Measurements from ENCODE around the gene CHST15.

CHST15 gene

DNA sequence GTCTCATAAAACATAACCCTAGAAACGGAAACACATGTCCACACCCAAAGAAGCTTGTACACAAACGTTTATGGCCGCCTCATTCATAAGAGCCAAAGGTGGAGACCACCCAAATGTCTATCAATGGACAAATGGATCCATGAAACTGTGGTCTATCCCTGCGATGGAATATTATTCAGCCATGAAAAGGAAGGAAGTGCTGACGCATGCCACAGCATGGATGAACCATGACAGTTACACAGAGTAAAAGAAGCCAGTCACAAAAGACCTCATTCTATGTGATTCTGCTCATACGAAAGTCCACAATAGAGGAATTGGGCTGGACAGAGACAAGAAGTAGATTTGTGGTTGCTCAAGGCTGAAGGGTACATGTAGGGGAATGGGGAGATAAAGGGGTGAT is 10.8 kb downstream of the CHST15 start:
- no peak for DNase-seq (ENCODE audit: low read depth, low spot score)

DNA sequence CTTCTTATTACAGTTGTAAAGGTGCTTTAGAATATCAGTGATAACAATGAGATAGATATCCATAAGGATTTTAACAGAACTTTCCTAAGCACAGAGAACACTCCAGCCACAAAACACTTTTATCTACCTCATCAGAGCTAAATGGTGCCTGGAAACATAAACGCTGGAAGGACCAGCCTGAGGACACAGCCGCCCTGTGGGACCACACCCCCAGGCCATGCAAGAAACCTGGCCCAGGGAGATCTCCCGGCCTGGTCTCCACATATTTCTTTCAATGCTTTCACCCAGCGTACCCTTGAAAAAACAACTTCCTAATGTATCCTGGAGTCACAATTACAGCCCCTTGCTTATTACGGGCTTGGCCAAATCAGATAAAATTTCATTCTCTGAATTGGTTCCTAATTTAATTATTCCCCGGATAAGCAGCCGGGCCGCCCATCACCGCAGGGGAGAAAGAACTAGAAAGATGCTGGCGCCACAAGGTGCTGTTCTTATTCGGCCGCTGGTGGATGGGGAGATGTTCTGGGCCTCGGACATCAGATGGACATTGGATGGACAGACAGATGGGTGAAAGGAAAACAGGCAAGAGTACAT is 11.8 kb downstream of the CHST15 start:
- DNase-seq (ENCODE audit: low read depth, low spot score) = no peak

DNA sequence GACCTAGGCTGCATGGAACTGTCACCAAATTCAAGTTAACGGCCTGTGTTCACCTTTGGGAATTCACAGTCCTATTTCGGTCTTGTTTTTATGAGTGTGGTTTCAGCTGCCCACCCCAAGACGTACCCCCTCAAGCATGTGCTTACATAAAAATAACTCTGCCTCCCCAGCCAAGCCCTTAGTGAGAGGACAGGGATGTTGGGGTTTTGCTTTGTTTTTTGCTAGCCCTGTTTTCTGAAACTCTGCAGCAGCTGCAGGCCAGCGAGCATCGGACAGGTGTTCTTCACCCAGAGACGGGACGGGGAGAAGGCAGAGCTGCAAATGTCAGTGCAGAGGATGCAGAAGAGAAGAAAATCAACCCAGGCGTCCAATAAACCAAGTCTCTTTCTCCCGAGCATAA is 13.5 kb downstream of the CHST15 start:
- no peak for DNase-seq (ENCODE audit: low read depth, low spot score)

DNA sequence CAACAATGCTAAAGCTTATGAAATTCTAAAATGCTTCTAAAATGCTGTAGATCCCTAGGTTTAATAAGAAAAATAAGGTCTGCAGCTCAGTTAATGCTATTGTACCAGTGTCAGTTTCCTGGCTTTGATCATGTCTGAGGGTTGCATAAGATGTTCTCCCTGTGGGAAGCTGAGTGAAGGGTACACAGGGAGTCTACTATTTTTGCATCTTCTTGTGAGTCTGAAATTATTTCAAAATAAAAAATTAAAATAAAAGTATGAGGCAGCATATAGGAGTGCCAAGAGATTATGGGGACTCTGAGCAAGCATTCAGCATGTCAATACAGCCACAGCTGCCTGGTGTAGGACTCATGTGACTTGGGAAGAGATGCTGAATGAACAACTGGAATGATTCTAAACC is 14.7 kb downstream of the CHST15 start:
- no peak for DNase-seq (ENCODE audit: low read depth, low spot score)

- DNase-seq (ENCODE audit: low read depth, low spot score) = no peak
Observed at GRCh38 chr10:124078028-124078427, 15.4 kb downstream of the CHST15 start.

DNA sequence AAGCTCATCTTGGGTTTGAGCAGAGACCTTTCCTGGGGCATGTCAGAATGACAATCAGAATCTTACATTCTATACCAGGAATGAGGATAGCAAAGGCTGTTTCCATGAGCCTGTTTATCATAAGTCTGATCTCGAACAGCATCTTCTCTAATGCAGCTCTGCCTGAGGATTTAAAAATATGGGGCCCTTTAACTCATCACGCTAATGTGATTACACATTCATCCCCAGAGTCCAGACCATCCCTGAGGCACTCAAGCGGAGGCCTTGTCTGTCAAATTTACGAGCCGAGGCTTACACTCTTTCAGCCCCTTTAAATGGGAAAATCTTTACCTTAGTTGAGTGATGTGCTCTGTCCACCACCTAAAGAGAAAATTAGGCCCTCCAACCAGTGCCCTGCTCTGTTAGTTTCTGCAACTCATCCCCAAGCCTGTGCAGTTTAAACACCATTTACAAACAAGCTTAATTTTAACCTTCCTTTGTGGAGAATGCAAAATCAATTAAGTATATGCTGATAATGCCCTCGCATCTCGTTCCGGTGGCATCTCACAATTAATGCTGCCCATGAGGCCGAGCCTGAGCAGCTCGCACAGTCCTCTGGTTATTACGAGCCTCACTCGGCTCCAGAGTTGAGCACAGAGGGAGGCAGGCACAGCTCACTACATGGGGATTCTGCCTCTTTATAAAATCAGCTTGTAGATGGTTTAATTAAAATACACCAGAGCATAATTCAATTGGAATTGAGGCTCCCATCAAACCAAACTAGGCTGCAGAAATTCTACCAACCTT is 16.0 kb downstream of the CHST15 start:
- no peak for DNase-seq (ENCODE audit: low read depth, low spot score)

GRCh38 chr10:124076148-124076733 is 17.2 kb downstream of the CHST15 start:
- peak; percentile 37 for DNase-seq (ENCODE audit: low read depth, low spot score)

GRCh38 chr10:124075231-124075955 is 18.0 kb downstream of the CHST15 start:
- no peak for DNase-seq (ENCODE audit: low read depth, low spot score)

GRCh38 chr10:124074501-124075109 is 18.8 kb downstream of the CHST15 start:
- no peak for DNase-seq (ENCODE audit: low read depth, low spot score)

GRCh38 chr10:124073978-124074377 is 19.4 kb downstream of the CHST15 start:
- DNase-seq (ENCODE audit: low read depth, low spot score) = no peak

- no peak for DNase-seq (ENCODE audit: low read depth, low spot score)
Observed at GRCh38 chr10:124072541-124072940, 20.9 kb downstream of the CHST15 start.

DNA sequence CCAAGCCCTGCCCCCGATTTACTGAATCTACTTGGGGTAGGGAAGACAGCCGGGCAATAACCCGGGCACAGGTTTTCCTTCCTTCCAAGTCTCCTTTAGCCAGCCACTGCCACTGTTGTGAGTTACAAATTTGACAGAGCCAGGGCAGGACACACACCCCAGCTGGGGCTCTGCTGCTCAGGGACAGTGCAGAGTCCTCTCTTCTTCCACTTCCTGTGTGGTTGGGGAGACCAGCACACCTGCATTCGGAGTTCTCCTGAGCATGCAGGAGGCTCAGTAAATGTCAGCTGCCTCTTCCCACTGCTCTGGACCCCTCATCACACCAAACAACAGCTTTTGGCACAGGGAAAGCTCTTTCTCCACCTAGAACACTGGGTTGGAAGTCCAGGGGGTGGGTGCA is 21.3 kb downstream of the CHST15 start:
- DNase-seq (ENCODE audit: low read depth, low spot score) = no peak

GRCh38 chr10:124071141-124071540 is 22.3 kb downstream of the CHST15 start:
- no peak for DNase-seq (ENCODE audit: low read depth, low spot score)

GRCh38 chr10:124070666-124071065 is 22.7 kb downstream of the CHST15 start:
- DNase-seq (ENCODE audit: low read depth, low spot score) = no peak

- DNase-seq (ENCODE audit: low read depth, low spot score) = no peak
Observed at GRCh38 chr10:124069341-124070264, 23.8 kb downstream of the CHST15 start.

DNA sequence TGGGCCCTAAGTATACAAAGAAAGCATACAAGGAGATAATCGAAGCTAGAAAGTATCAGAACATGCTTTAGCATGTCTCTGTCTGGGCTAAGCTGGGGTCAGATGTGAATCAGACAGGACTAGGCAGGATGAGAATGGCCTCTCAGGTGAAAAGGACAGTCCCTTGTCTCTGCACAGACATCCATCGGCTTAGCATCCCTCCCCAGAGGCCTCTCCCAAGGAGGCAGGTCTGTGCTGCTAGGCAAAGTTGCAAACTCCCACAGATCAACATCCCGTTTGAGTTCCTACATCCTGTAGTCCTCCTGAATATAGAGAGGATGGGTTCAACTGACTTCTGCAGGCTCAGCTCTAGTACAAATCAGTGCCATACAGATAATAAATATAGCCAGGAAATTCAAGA is 24.5 kb downstream of the CHST15 start:
- no peak for DNase-seq (ENCODE audit: low read depth, low spot score)

- DNase-seq (ENCODE audit: low read depth, low spot score) = no peak
Observed at GRCh38 chr10:124067825-124068400, 25.5 kb downstream of the CHST15 start.

DNA sequence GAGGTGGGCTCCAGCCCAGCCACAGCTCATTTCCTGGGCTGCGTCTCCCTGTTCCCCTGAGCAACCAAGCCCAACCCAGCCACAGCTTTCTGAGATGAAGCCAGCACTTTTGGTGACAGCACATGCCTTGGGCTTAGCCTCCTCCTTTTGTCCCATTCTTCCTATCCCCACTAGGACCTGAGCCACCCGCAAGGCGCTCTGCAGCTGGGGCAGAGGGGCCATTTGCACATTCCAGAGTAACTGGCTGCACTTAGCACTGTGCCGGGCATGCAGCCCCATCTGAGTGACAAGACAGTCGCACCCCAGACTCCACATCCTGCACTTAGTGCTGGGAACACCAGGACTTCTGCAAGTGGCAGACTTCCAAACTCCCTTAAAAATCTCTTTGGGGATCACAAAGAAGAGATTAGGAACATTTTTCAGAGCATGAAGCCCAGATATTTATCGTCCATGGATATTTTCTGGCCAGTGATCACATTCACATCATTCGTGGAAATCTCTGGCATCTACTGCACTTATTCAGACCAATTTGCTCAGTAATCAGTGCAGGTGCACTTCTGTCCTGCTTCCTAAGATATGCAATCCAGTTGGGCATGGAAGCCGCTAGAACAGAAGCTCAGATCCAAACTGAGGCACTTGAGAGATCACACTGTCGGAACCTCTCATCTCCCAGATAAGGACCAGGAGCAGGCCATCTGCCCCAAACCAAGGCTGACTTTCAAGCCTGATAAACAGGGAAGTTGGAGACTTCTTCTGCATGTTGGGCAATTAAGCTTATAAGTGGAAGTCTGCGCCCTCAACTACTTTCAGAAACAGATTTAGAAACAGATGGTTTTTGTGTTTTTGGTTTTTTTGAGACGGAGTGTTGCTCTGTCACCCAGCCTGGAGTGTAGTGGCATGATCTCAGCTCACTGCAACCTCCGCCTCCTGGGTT is 26.4 kb downstream of the CHST15 start:
- peak; percentile 51 for DNase-seq (ENCODE audit: low read depth, low spot score)

DNA sequence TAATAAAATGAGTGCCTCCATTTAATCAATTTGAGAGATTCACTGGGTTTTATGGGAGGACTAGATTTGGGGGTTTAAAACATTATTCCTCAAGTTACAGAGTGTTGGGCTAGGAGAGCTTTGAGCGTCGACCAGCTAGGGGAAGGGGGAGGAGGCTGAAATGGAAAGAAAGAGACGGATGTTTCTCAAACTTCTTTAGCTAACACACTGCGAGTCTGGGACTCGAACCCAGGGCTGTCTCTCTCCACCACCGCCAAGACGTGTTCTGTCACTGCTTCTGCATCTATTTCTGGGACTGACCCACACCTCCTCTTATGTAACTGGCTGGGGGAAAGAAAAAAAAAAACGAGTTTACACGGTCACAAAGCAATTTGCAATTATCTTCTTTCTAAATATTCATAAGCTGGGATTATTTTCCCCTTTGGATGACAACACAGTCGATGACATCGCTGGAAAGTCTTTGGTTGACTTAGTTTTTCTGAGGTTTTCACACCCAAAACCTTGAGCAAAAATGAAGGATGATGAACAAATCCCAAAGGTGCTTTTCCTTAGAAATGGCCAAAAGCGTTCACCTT is 27.2 kb downstream of the CHST15 start:
- no peak for DNase-seq (ENCODE audit: low read depth, low spot score)
